ENCODE data around the gene SYDE2. TPM values are rescaled to one million over a fixed set of nuclear protein-coding genes. Genes with fewer than 3 reads are reported as not detected.

Gene SYDE2
- total and polyA plus RNA-seq, 9 of the 15 experiments (the other 6 are each of a cell fraction or from before 2014, with no cell fraction given): 0.39 to 8.7 (median 4.5) TPM

- no peak for TF ChIP-seq HNRNPK (IDR thresholded peaks at IDR 0.05; ENCODE audit: low read depth, low read length, poor library complexity, severe bottlenecking)
- no peak for TF ChIP-seq DIDO1 (tag; IDR thresholded peaks at IDR 0.05; ENCODE audit: low read depth)
- no peak for TF ChIP-seq KDM1A (IDR thresholded peaks at IDR 0.05)
- no peak for TF ChIP-seq GATAD2A (IDR thresholded peaks at IDR 0.05)
- TF ChIP-seq TRIM24 (IDR thresholded peaks at IDR 0.05): no peak
- no peak for TF ChIP-seq CREB1 (IDR thresholded peaks at IDR 0.05)
- TF ChIP-seq CREB1 (CRISPR knock-in tag; IDR thresholded peaks at IDR 0.05): no peak; the same call in 1 of the 2 replicates
- peak; percentile 15; the same call in 1 of the 2 replicates for TF ChIP-seq SMARCC2 (IDR thresholded peaks at IDR 0.05; ENCODE audit: low read depth)
- TF ChIP-seq ZNF274 (IDR thresholded peaks at IDR 0.05; ENCODE audit: borderline replicate concordance, low read depth, low read length): no peak
- no peak for TF ChIP-seq BRF2 (IDR thresholded peaks at IDR 0.05; ENCODE audit: borderline replicate concordance, insufficient read depth, insufficient read length)
- peak; percentile 32 to 82; a peak in 3 of 4 replicates for TF ChIP-seq NONO (IDR thresholded peaks at IDR 0.05; ENCODE audit: low read depth in 2 of 2, low read length in 1 of 2)
- peak; percentile 98 for TF ChIP-seq ZBTB1 (CRISPR knock-in tag; IDR thresholded peaks at IDR 0.05; ENCODE audit: borderline replicate concordance, low read depth)
- no peak for TF ChIP-seq NFE2L1 (tag; IDR thresholded peaks at IDR 0.05; ENCODE audit: borderline replicate concordance, low read depth)
- TF ChIP-seq ZNF830 (CRISPR knock-in tag; IDR thresholded peaks at IDR 0.05): no peak
- TF ChIP-seq E2F1 (CRISPR knock-in tag; IDR thresholded peaks at IDR 0.05): peak; percentile 30; the same call in 1 of the 2 replicates
- no peak for TF ChIP-seq KLF1 (tag; IDR thresholded peaks at IDR 0.05)
- no peak for TF ChIP-seq BACH1 (tag; IDR thresholded peaks at IDR 0.05)
- TF ChIP-seq FOXP1 (CRISPR knock-in tag; IDR thresholded peaks at IDR 0.05): peak; percentile 54; the same call in 1 of the 2 replicates
- no peak for TF ChIP-seq ZFP1 (CRISPR knock-in tag; IDR thresholded peaks at IDR 0.05)
- peak; percentile 57 for TF ChIP-seq HNRNPLL (IDR thresholded peaks at IDR 0.05; ENCODE audit: low read depth, low read length, poor library complexity, severe bottlenecking)
- TF ChIP-seq ZNF143 (CRISPR knock-in tag; IDR thresholded peaks at IDR 0.05): 0 out of 2 replicates have a peak, but pooled peaks have one; percentile 40
- TF ChIP-seq TFAP4 (CRISPR knock-in tag; IDR thresholded peaks at IDR 0.05; ENCODE audit: borderline replicate concordance): peak; percentile 53
- peak; percentile 86 for TF ChIP-seq RBFOX2 (IDR thresholded peaks at IDR 0.05; ENCODE audit: low read depth, low read length)
- TF ChIP-seq FOXA3 (CRISPR knock-in tag; conservative IDR thresholded peaks at IDR 0.05 in 1 of 2, IDR thresholded peaks at IDR 0.05 in 1 of 2): peak in 1 of 2 experiments; percentile 62; a peak in 1 of 4 replicates
- TF ChIP-seq SPI1 (IDR thresholded peaks at IDR 0.05; ENCODE audit: borderline replicate concordance, low read depth, low read length): no peak
- TF ChIP-seq ZNF197 (CRISPR knock-in tag; IDR thresholded peaks at IDR 0.05; ENCODE audit: low read depth): no peak
- no peak for TF ChIP-seq EP300 (IDR thresholded peaks at IDR 0.05; ENCODE audit: low read length)
These were observed 700 bp upstream of the SYDE2 start (continued) for GRCh38 chr1:85201340-85202091.
